ENCODE measurements around the gene TMC3. TPM values are rescaled to one million over a fixed set of nuclear protein-coding genes. Genes with fewer than 3 reads are reported as not detected.
A peak's percentile ranks its signal among the peaks of the same experiment; 100 is the strongest.

Gene TMC3
- total RNA-seq, 1 donor from 2014 or later: not detected

DNA sequence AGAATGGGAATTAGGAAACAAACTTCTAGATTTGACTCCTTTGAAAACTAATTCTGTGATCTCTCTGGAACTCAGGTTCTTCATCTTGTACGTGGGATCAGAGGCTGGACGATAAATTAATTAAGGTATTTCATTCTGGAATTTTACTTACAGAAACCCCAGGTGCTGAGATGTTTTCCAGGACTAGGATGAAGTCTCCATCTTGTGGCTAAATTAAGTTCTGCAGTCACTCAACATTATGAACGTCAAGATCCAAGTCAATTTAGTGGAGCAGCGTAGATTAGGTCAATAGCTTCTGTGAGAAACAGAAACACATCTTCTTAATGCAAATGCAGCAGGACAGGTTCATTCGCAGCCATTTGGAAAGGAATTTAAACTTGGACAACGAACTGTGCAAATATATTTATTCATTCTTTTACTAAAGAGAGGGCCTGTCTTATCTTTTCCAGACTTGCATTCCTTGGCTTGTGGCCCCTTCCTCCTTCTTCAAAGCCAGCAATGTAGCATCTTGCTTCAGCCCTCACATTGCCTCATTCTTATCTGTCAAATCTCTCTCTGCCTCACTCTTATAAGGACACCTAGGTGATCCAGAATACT is 26.7 kb upstream of the TMC3 start:
- Histone ChIP-seq H3K36me3 (ENCODE audit: control insufficient read depth, insufficient read depth, low read length) (no peaks in the 10 kb centered on the region), H3K4me3 (ENCODE audit: low read depth, low read length) (no peak overlapping the region), H3K27me3 (ENCODE audit: control insufficient read depth, insufficient read depth, low read length) (peaks cover 4% of the 10 kb centered on the region)
- TF ChIP-seq, protein P1, sequence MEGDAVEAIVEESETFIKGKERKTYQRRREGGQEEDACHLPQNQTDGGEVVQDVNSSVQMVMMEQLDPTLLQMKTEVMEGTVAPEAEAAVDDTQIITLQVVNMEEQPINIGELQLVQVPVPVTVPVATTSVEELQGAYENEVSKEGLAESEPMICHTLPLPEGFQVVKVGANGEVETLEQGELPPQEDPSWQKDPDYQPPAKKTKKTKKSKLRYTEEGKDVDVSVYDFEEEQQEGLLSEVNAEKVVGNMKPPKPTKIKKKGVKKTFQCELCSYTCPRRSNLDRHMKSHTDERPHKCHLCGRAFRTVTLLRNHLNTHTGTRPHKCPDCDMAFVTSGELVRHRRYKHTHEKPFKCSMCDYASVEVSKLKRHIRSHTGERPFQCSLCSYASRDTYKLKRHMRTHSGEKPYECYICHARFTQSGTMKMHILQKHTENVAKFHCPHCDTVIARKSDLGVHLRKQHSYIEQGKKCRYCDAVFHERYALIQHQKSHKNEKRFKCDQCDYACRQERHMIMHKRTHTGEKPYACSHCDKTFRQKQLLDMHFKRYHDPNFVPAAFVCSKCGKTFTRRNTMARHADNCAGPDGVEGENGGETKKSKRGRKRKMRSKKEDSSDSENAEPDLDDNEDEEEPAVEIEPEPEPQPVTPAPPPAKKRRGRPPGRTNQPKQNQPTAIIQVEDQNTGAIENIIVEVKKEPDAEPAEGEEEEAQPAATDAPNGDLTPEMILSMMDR (IDR thresholded peaks at IDR 0.05; ENCODE audit: insufficient read depth, low read length, poor library complexity, severe bottlenecking): peak; percentile 64
- no peak for DNase-seq (ENCODE audit: low read depth)

- Histone ChIP-seq H3K36me3 (ENCODE audit: control insufficient read depth, insufficient read depth, low read length) (no peaks in the 10 kb centered on the region), H3K4me3 (ENCODE audit: low read depth, low read length) (no peak overlapping the region), H3K27me3 (ENCODE audit: control insufficient read depth, insufficient read depth, low read length) (peaks cover 4% of the 10 kb centered on the region)
- no peak for DNase-seq (ENCODE audit: low read depth)
- TF ChIP-seq, protein P1 (IDR thresholded peaks at IDR 0.05; ENCODE audit: insufficient read depth, low read length, poor library complexity, severe bottlenecking): no peak
These were observed 25.0 kb upstream of the TMC3 start for GRCh38 chr15:81398910-81399551.

- Histone ChIP-seq H3K36me3 (ENCODE audit: control insufficient read depth, insufficient read depth, low read length) (no peaks in the 10 kb centered on the region), H3K27me3 (ENCODE audit: control insufficient read depth, insufficient read depth, low read length) (peaks cover 4% of the 10 kb centered on the region), H3K4me3 (ENCODE audit: low read depth, low read length) (no peak overlapping the region)
- no peak for DNase-seq (ENCODE audit: low read depth)
- TF ChIP-seq, protein P1 (IDR thresholded peaks at IDR 0.05; ENCODE audit: insufficient read depth, low read length, poor library complexity, severe bottlenecking): no peak
These were observed 24.4 kb upstream of the TMC3 start for GRCh38 chr15:81398456-81398855.

- Histone ChIP-seq H3K36me3 (ENCODE audit: control insufficient read depth, insufficient read depth, low read length) (no peaks in the 10 kb centered on the region), H3K27me3 (ENCODE audit: control insufficient read depth, insufficient read depth, low read length) (peaks cover 1% of the 10 kb centered on the region), H3K4me3 (ENCODE audit: low read depth, low read length) (no peak overlapping the region)
- DNase-seq (ENCODE audit: low read depth): no peak
- TF ChIP-seq, protein P1 (IDR thresholded peaks at IDR 0.05; ENCODE audit: insufficient read depth, low read length, poor library complexity, severe bottlenecking): no peak
These were observed 20.6 kb upstream of the TMC3 start for GRCh38 chr15:81394603-81395002.

GRCh38 chr15:81391657-81392056 is 17.6 kb upstream of the TMC3 start:
- no peak for DNase-seq (ENCODE audit: low read depth)
- no peaks in the 10 kb centered on the region for H3K36me3 ChIP-seq (ENCODE audit: control insufficient read depth, insufficient read depth, low read length)
- TF ChIP-seq, protein P1 (IDR thresholded peaks at IDR 0.05; ENCODE audit: insufficient read depth, low read length, poor library complexity, severe bottlenecking): no peak
- H3K27me3 ChIP-seq (ENCODE audit: control insufficient read depth, insufficient read depth, low read length): no peaks in the 10 kb centered on the region
- no peak overlapping the region for H3K4me3 ChIP-seq (ENCODE audit: low read depth, low read length)

GRCh38 chr15:81388436-81388770 is 14.4 kb upstream of the TMC3 start:
- no peaks in the 10 kb centered on the region for H3K27me3 ChIP-seq (ENCODE audit: control insufficient read depth, insufficient read depth, low read length)
- no peaks in the 10 kb centered on the region for H3K36me3 ChIP-seq (ENCODE audit: control insufficient read depth, insufficient read depth, low read length)
- DNase-seq (ENCODE audit: low read depth): no peak
- TF ChIP-seq, protein P1 (IDR thresholded peaks at IDR 0.05; ENCODE audit: insufficient read depth, low read length, poor library complexity, severe bottlenecking): no peak
- H3K4me3 ChIP-seq (ENCODE audit: low read depth, low read length): no peak overlapping the region

All from kidney epithelial cell (primary cell).